Activated T-helper 2 cell treated with anti-CD3 and anti-CD28 coated beads, Interferon-gamma antibody, Interleukin-2, Interleukin-4, amounts not matched to agents 10 μg/mL and 5 μg/mL and 100 μg/mL, durations not matched to agents 14 hours and 24 hours and 36 hours (primary cell): ENCODE measurements around the gene ZFYVE21. TPM values are rescaled to one million over a fixed set of nuclear protein-coding genes. Genes with fewer than 3 reads are reported as not detected.
A peak's percentile ranks its signal among the peaks of the same experiment; 100 is the strongest.

Experiments used
- DNase-seq: peaks from one replicate; pipeline ENCODE4 v3.0.0; 2021; ENCODE audit warnings: low spot score
- H3K27ac Mint-ChIP-seq: one replicate; pipeline ENCODE4 v1.8.0; 2021; ENCODE audit warnings: mixed read lengths
- H3K27me3 Mint-ChIP-seq: one replicate; pipeline ENCODE4 v1.8.0; 2021; ENCODE audit warnings: low read depth, mixed read lengths
- H3K36me3 Mint-ChIP-seq: one replicate; pipeline ENCODE4 v1.8.0; 2021; ENCODE audit warnings: low read depth, mixed read lengths
- H3K4me1 Mint-ChIP-seq: one replicate; pipeline ENCODE4 v1.8.0; 2021; ENCODE audit warnings: low read depth, mixed read lengths
- H3K4me3 Mint-ChIP-seq: one replicate; pipeline ENCODE4 v1.8.0; 2021; ENCODE audit warnings: low read depth, mild to moderate bottlenecking, moderate library complexity, mixed read lengths
- H3K9me3 Mint-ChIP-seq: one replicate; pipeline ENCODE4 v1.8.0; 2021; ENCODE audit warnings: mixed read lengths
- intact Hi-C: fragments of 100-400 bp; cut with micrococcal nuclease; formaldehyde crosslinking; loops from one replicate; pipeline ENCODE4 v1.15.1; 2023
- total RNA-seq: library from RNA; stranded (reverse); gene quantifications from 2 replicates; pipeline ENCODE4 v1.2.3, GENCODE V29; 2022

The ZFYVE21 gene
- total RNA-seq = 24.6 and 27.5 TPM in 2 replicates

GRCh38 chr14:103715052-103716000 is at the start of gene ZFYVE21, which contains the start of gene XRCC3:
ZFYVE21 (plus strand) TSS chr14:103715810; CDS start chr14:103715842, 32 bp downstream.
XRCC3 (minus strand) TSS chr14:103715451; CDS start chr14:103711087, 4,364 bp downstream.
- H3K36me3 Mint-ChIP-seq = peaks cover 23% of the 10 kb centered on the region
- peak within 1 kb of the TSS; percentile 89 for H3K27ac Mint-ChIP-seq
- H3K9me3 Mint-ChIP-seq = no peaks in the 10 kb centered on the region
- H3K27me3 Mint-ChIP-seq = no peaks in the 10 kb centered on the region
- peak; percentile 100 for DNase-seq
- H3K4me3 Mint-ChIP-seq = peak within 1 kb of the TSS; percentile 91
- intact Hi-C loops = loop anchor here (1.0 to 10.0 kb wide), 2 partner anchors 91 to 153 kb away; partner anchors contain the start of genes BAG5, COA8 and KLC1
- peaks cover 30% of the 10 kb centered on the region for H3K4me1 Mint-ChIP-seq

- intact Hi-C loops = no loop called here
- no peak overlapping the region for H3K4me3 Mint-ChIP-seq
- no peak overlapping the region for H3K27ac Mint-ChIP-seq
- H3K27me3 Mint-ChIP-seq = no peaks in the 10 kb centered on the region
- no peaks in the 10 kb centered on the region for H3K9me3 Mint-ChIP-seq
- no peaks in the 10 kb centered on the region for H3K4me1 Mint-ChIP-seq
- peaks cover 49% of the 10 kb centered on the region for H3K36me3 Mint-ChIP-seq
- DNase-seq = no peak
These were observed 47.9 kb upstream of the ZFYVE21 start for GRCh38 chr14:103667671-103668070.

- Mint-ChIP-seq H3K4me1 (no peaks in the 10 kb centered on the region), H3K27me3 (no peaks in the 10 kb centered on the region), H3K4me3 (no peak overlapping the region), H3K9me3 (no peaks in the 10 kb centered on the region), H3K27ac (no peak overlapping the region), H3K36me3 (peaks cover 53% of the 10 kb centered on the region)
- intact Hi-C loops = no loop called here
- DNase-seq = no peak
These were observed 47.5 kb upstream of the ZFYVE21 start for GRCh38 chr14:103668117-103668516.

- intact Hi-C loops = no loop called here
- H3K4me3 Mint-ChIP-seq = no peak overlapping the region
- DNase-seq = no peak
- peaks cover 55% of the 10 kb centered on the region for H3K36me3 Mint-ChIP-seq
- no peaks in the 10 kb centered on the region for H3K4me1 Mint-ChIP-seq
- no peaks in the 10 kb centered on the region for H3K9me3 Mint-ChIP-seq
- H3K27me3 Mint-ChIP-seq = no peaks in the 10 kb centered on the region
- no peak overlapping the region for H3K27ac Mint-ChIP-seq
These were observed 46.2 kb upstream of the ZFYVE21 start for GRCh38 chr14:103669370-103669769.

GRCh38 chr14:103671911-103672310 is 43.7 kb upstream of the ZFYVE21 start:
- Mint-ChIP-seq H3K27me3 (no peaks in the 10 kb centered on the region), H3K27ac (no peak overlapping the region), H3K4me3 (no peak overlapping the region), H3K9me3 (no peaks in the 10 kb centered on the region), H3K4me1 (no peaks in the 10 kb centered on the region), H3K36me3 (peaks cover 59% of the 10 kb centered on the region)
- intact Hi-C loops = no loop called here
- no peak for DNase-seq

- Mint-ChIP-seq H3K27me3 (no peaks in the 10 kb centered on the region), H3K4me1 (peaks cover 2% of the 10 kb centered on the region), H3K4me3 (no peak overlapping the region), H3K9me3 (no peaks in the 10 kb centered on the region), H3K27ac (no peak overlapping the region), H3K36me3 (peaks cover 76% of the 10 kb centered on the region)
- DNase-seq = no peak
- intact Hi-C loops = no loop called here
These were observed 39.7 kb upstream of the ZFYVE21 start for GRCh38 chr14:103675957-103676356.

- Mint-ChIP-seq H3K4me1 (peaks cover 2% of the 10 kb centered on the region), H3K36me3 (peaks cover 74% of the 10 kb centered on the region), H3K9me3 (no peaks in the 10 kb centered on the region), H3K4me3 (no peak overlapping the region), H3K27ac (no peak overlapping the region), H3K27me3 (no peaks in the 10 kb centered on the region)
- intact Hi-C loops = no loop called here
- no peak for DNase-seq
These were observed 38.5 kb upstream of the ZFYVE21 start for GRCh38 chr14:103676881-103677675.

- Mint-ChIP-seq H3K36me3 (peaks cover 71% of the 10 kb centered on the region), H3K4me3 (no peak overlapping the region), H3K4me1 (peaks cover 2% of the 10 kb centered on the region), H3K27ac (no peak overlapping the region), H3K9me3 (no peaks in the 10 kb centered on the region), H3K27me3 (no peaks in the 10 kb centered on the region)
- intact Hi-C loops = no loop called here
- DNase-seq = no peak
These were observed 36.3 kb upstream of the ZFYVE21 start for GRCh38 chr14:103679351-103679750.

- peaks cover 2% of the 10 kb centered on the region for H3K4me1 Mint-ChIP-seq
These were observed 34.9 kb upstream of the ZFYVE21 start for GRCh38 chr14:103680491-103681231.

GRCh38 chr14:103683139-103683538 is 32.5 kb upstream of the ZFYVE21 start:
- H3K4me3 Mint-ChIP-seq = no peak overlapping the region
- DNase-seq = no peak
- intact Hi-C loops = loop anchor here (10.0 kb wide), 1 partner anchor 118 kb away; the partner anchor contains the start of genes BAG5 and COA8
- peaks cover 3% of the 10 kb centered on the region for H3K4me1 Mint-ChIP-seq
- H3K36me3 Mint-ChIP-seq = peaks cover 64% of the 10 kb centered on the region
- H3K27ac Mint-ChIP-seq = no peak overlapping the region
- no peaks in the 10 kb centered on the region for H3K9me3 Mint-ChIP-seq
- H3K27me3 Mint-ChIP-seq = no peaks in the 10 kb centered on the region

More at GRCh38 chr14:103680491-103681231, 34.9 kb upstream of the ZFYVE21 start:
- H3K27me3 Mint-ChIP-seq = no peaks in the 10 kb centered on the region
- no peak overlapping the region for H3K27ac Mint-ChIP-seq
- intact Hi-C loops = loop anchor here (10.0 kb wide), 1 partner anchor 116 kb away; the partner anchor contains the start of genes BAG5 and COA8
- H3K9me3 Mint-ChIP-seq = no peaks in the 10 kb centered on the region
- H3K4me3 Mint-ChIP-seq = no peak overlapping the region
- H3K36me3 Mint-ChIP-seq = peaks cover 67% of the 10 kb centered on the region
- no peak for DNase-seq

GRCh38 chr14:103684471-103684870 is 31.1 kb upstream of the ZFYVE21 start:
- H3K27me3 Mint-ChIP-seq = no peaks in the 10 kb centered on the region
- no peak overlapping the region for H3K27ac Mint-ChIP-seq
- H3K9me3 Mint-ChIP-seq = no peaks in the 10 kb centered on the region
- no peak for DNase-seq
- no peak overlapping the region for H3K4me3 Mint-ChIP-seq
- H3K36me3 Mint-ChIP-seq = peaks cover 61% of the 10 kb centered on the region
- intact Hi-C loops = loop anchor here (10.0 kb wide), 1 partner anchor 120 kb away; the partner anchor contains the start of genes BAG5 and COA8
- peaks cover 1% of the 10 kb centered on the region for H3K4me1 Mint-ChIP-seq

GRCh38 chr14:103684871-103685270 is 30.7 kb upstream of the ZFYVE21 start:
- Mint-ChIP-seq H3K27me3 (no peaks in the 10 kb centered on the region), H3K36me3 (peaks cover 59% of the 10 kb centered on the region), H3K27ac (no peak overlapping the region), H3K4me1 (peaks cover 1% of the 10 kb centered on the region), H3K9me3 (no peaks in the 10 kb centered on the region), H3K4me3 (no peak overlapping the region)
- intact Hi-C loops = loop anchor here (10.0 kb wide), 1 partner anchor 120 kb away; the partner anchor contains the start of genes BAG5 and COA8
- no peak for DNase-seq
